ENCODE data around the gene TEDC2.
A peak's percentile ranks its signal among the peaks of the same experiment; 100 is the strongest.
"Not testable (repeated sequence)": the region's sequence is repeated elsewhere in the genome, so short reads cannot be mapped to it uniquely, and the experiment has no call there.

TEDC2 gene

GRCh38 chr16:2459647-2460390 is at the start of gene TEDC2:
TSS of gene TEDC2 (plus strand) at chr16:2460109. CDS start at chr16:2460145, 36 bp downstream.
- peak; percentile 95 for DNase-seq (ENCODE audit: low read depth)

- no peak for DNase-seq (ENCODE audit: low read depth)
These were observed 44.8 kb upstream of the TEDC2 start for GRCh38 chr16:2415085-2415484.

- DNase-seq (ENCODE audit: low read depth), result peak; percentile 22
These were observed 39.9 kb upstream of the TEDC2 start for GRCh38 chr16:2420035-2420434.

- DNase-seq (ENCODE audit: low read depth), result no peak
These were observed 37.6 kb upstream of the TEDC2 start for GRCh38 chr16:2422123-2422867.

GRCh38 chr16:2424061-2425007 is 35.6 kb upstream of the TEDC2 start:
- no peak for DNase-seq (ENCODE audit: low read depth)

- no peak for DNase-seq (ENCODE audit: low read depth)
These were observed 34.8 kb upstream of the TEDC2 start for GRCh38 chr16:2425008-2425518.

- DNase-seq (ENCODE audit: low read depth), result no peak
These were observed 34.0 kb upstream of the TEDC2 start for GRCh38 chr16:2425825-2426430.

GRCh38 chr16:2426941-2427361 is 33.0 kb upstream of the TEDC2 start:
- DNase-seq (ENCODE audit: low read depth), result peak; percentile 19

GRCh38 chr16:2427526-2427925 is 32.4 kb upstream of the TEDC2 start:
- no peak for DNase-seq (ENCODE audit: low read depth)

GRCh38 chr16:2428051-2428783 is 31.7 kb upstream of the TEDC2 start:
- peak; percentile 44 for DNase-seq (ENCODE audit: low read depth)

- no peak for DNase-seq (ENCODE audit: low read depth)
These were observed 31.2 kb upstream of the TEDC2 start for GRCh38 chr16:2428784-2429033.

- DNase-seq (ENCODE audit: low read depth), result peak; percentile 93
These were observed 30.7 kb upstream of the TEDC2 start, which contains the start of gene CCNF for GRCh38 chr16:2429034-2429770. TSS of gene CCNF (plus strand) at chr16:2429447. CDS start at chr16:2429482, 35 bp downstream.

- peak; percentile 45 for DNase-seq (ENCODE audit: low read depth)
These were observed 29.9 kb upstream of the TEDC2 start for GRCh38 chr16:2429771-2430663.

- DNase-seq (ENCODE audit: low read depth), result no peak
These were observed 27.6 kb upstream of the TEDC2 start for GRCh38 chr16:2432286-2432685.

GRCh38 chr16:2432801-2433505 is 27.0 kb upstream of the TEDC2 start:
- DNase-seq (ENCODE audit: low read depth), result peak; percentile 29

GRCh38 chr16:2435236-2435635 is 24.7 kb upstream of the TEDC2 start:
- not testable (repeated sequence) for DNase-seq (ENCODE audit: low read depth)

- no peak for DNase-seq (ENCODE audit: low read depth)
These were observed 23.8 kb upstream of the TEDC2 start for GRCh38 chr16:2436110-2436509.

- DNase-seq (ENCODE audit: low read depth), result no peak
These were observed 22.7 kb upstream of the TEDC2 start for GRCh38 chr16:2437032-2437790.

All from ELR (cell line).